ENCODE results near the gene IGF2. TPM values are rescaled to one million over a fixed set of nuclear protein-coding genes. Genes with fewer than 3 reads are reported as not detected.
"Not testable (repeated sequence)": the region's sequence is repeated elsewhere in the genome, so short reads cannot be mapped to it uniquely, and the experiment has no call there.

The IGF2 gene
- total RNA-seq, 2 experiments from 2014 or later, result 0.07 to 0.08 TPM

GRCh38 chr11:2128130-2128510 is 11.1 kb downstream of the IGF2 start:
- POLR2A ChIA-PET, result no interaction called here
- Mint-ChIP-seq H3K36me3 (ENCODE audit: low read depth) (no peaks in the 10 kb centered on the region), H3K9me3 (no peaks in the 10 kb centered on the region), H3K27ac (no peak overlapping the region), H3K4me3 (no peak overlapping the region), H3K4me1 (no peaks in the 10 kb centered on the region), H3K27me3 (peaks cover 15% of the 10 kb centered on the region)
- DNase-seq, result no peak
- CTCF ChIA-PET, result interaction anchor here (2.8 kb wide), 1 partner anchor 24 kb away, joined by 9 read pairs; no protein-coding TSS in a partner anchor

GRCh38 chr11:2127482-2128129 is 11.6 kb downstream of the IGF2 start:
- DNase-seq, result no peak
- Mint-ChIP-seq H3K36me3 (ENCODE audit: low read depth) (no peaks in the 10 kb centered on the region), H3K27me3 (peaks cover 12% of the 10 kb centered on the region), H3K4me1 (no peaks in the 10 kb centered on the region), H3K4me3 (no peak overlapping the region), H3K9me3 (no peaks in the 10 kb centered on the region), H3K27ac (no peak overlapping the region)
- ChIA-PET CTCF (interaction anchor here (2.8 kb wide), 1 partner anchor 24 kb away, joined by 9 read pairs; no protein-coding TSS in a partner anchor), POLR2A (no interaction called here)

GRCh38 chr11:2126520-2127085 is 12.6 kb downstream of the IGF2 start:
- Mint-ChIP-seq H3K27ac (no peak overlapping the region), H3K9me3 (no peaks in the 10 kb centered on the region), H3K4me3 (no peak overlapping the region), H3K27me3 (peaks cover 7% of the 10 kb centered on the region), H3K36me3 (ENCODE audit: low read depth) (no peaks in the 10 kb centered on the region), H3K4me1 (no peaks in the 10 kb centered on the region)
- CTCF ChIA-PET, result no interaction called here
- no peak for DNase-seq
- POLR2A ChIA-PET, result no interaction called here

- H3K27ac Mint-ChIP-seq; POLR2A ChIA-PET; H3K36me3 Mint-ChIP-seq (ENCODE audit: low read depth); H3K9me3 Mint-ChIP-seq; DNase-seq; H3K4me1 Mint-ChIP-seq; H3K4me3 Mint-ChIP-seq; H3K27me3 Mint-ChIP-seq: not testable (repeated sequence)
- CTCF ChIA-PET, result interaction anchor here (0.6 kb wide), 1 partner anchor 318 kb away, joined by 3 read pairs; no protein-coding TSS in a partner anchor
Observed at GRCh38 chr11:2124736-2125484, 14.3 kb downstream of the IGF2 start.

GRCh38 chr11:2123628-2123960 is 15.6 kb downstream of the IGF2 start:
- POLR2A ChIA-PET, result no interaction called here
- CTCF ChIA-PET, result no interaction called here
- Mint-ChIP-seq H3K4me3 (no peak overlapping the region), H3K9me3 (no peaks in the 10 kb centered on the region), H3K36me3 (ENCODE audit: low read depth) (no peaks in the 10 kb centered on the region), H3K4me1 (no peaks in the 10 kb centered on the region), H3K27me3 (peaks cover 3% of the 10 kb centered on the region), H3K27ac (no peak overlapping the region)
- DNase-seq, result no peak

GRCh38 chr11:2122907-2123627 is 16.1 kb downstream of the IGF2 start:
- no peak overlapping the region for H3K4me3 Mint-ChIP-seq
- ChIA-PET CTCF (no interaction called here), POLR2A (no interaction called here)
- no peak overlapping the region for H3K27ac Mint-ChIP-seq
- H3K27me3 Mint-ChIP-seq, result peaks cover 6% of the 10 kb centered on the region
- no peaks in the 10 kb centered on the region for H3K9me3 Mint-ChIP-seq
- no peaks in the 10 kb centered on the region for H3K36me3 Mint-ChIP-seq (ENCODE audit: low read depth)
- DNase-seq, result no peak
- H3K4me1 Mint-ChIP-seq, result no peaks in the 10 kb centered on the region

GRCh38 chr11:2122222-2122906 is 16.8 kb downstream of the IGF2 start:
- peaks cover 12% of the 10 kb centered on the region for H3K27me3 Mint-ChIP-seq
- H3K4me1 Mint-ChIP-seq, result no peaks in the 10 kb centered on the region
- ChIA-PET CTCF (no interaction called here), POLR2A (no interaction called here)
- no peak for DNase-seq
- no peak overlapping the region for H3K4me3 Mint-ChIP-seq
- H3K36me3 Mint-ChIP-seq (ENCODE audit: low read depth), result no peaks in the 10 kb centered on the region
- no peaks in the 10 kb centered on the region for H3K9me3 Mint-ChIP-seq
- no peak overlapping the region for H3K27ac Mint-ChIP-seq

GRCh38 chr11:2121227-2122130 is 17.7 kb downstream of the IGF2 start:
- no peaks in the 10 kb centered on the region for H3K36me3 Mint-ChIP-seq (ENCODE audit: low read depth)
- no peak for DNase-seq

GRCh38 chr11:2120359-2121100 is 18.7 kb downstream of the IGF2 start:
- Mint-ChIP-seq H3K4me1 (no peaks in the 10 kb centered on the region), H3K9me3 (no peaks in the 10 kb centered on the region), H3K4me3 (no peak overlapping the region), H3K36me3 (ENCODE audit: low read depth) (no peaks in the 10 kb centered on the region), H3K27me3 (peaks cover 19% of the 10 kb centered on the region), H3K27ac (no peak overlapping the region)
- ChIA-PET CTCF (interaction anchor here (1.5 kb wide), 1 partner anchor 32 kb away, joined by 4 read pairs; no protein-coding TSS in a partner anchor), POLR2A (no interaction called here)
- no peak for DNase-seq

More at GRCh38 chr11:2121227-2122130, 17.7 kb downstream of the IGF2 start:
- H3K27me3 Mint-ChIP-seq, result peaks cover 16% of the 10 kb centered on the region
- ChIA-PET CTCF (interaction anchor here (1.5 kb wide), 1 partner anchor 31 kb away, joined by 4 read pairs; no protein-coding TSS in a partner anchor), POLR2A (no interaction called here)
- no peaks in the 10 kb centered on the region for H3K4me1 Mint-ChIP-seq
- H3K9me3 Mint-ChIP-seq, result no peaks in the 10 kb centered on the region
- H3K27ac Mint-ChIP-seq, result no peak overlapping the region
- H3K4me3 Mint-ChIP-seq, result no peak overlapping the region

GRCh38 chr11:2118677-2119076 is 20.5 kb downstream of the IGF2 start:
- CTCF ChIA-PET, result no interaction called here
- POLR2A ChIA-PET, result no interaction called here
- no peak overlapping the region for H3K4me3 Mint-ChIP-seq
- no peak for DNase-seq
- H3K27ac Mint-ChIP-seq, result no peak overlapping the region
- peaks cover 19% of the 10 kb centered on the region for H3K27me3 Mint-ChIP-seq
- no peaks in the 10 kb centered on the region for H3K4me1 Mint-ChIP-seq
- H3K36me3 Mint-ChIP-seq (ENCODE audit: low read depth), result no peaks in the 10 kb centered on the region
- no peaks in the 10 kb centered on the region for H3K9me3 Mint-ChIP-seq

GRCh38 chr11:2116680-2117079 is 22.5 kb downstream of the IGF2 start:
- ChIA-PET CTCF (interaction anchor here (1.8 kb wide), 1 partner anchor 24 kb away, joined by 5 read pairs; no protein-coding TSS in a partner anchor), POLR2A (no interaction called here)
- no peak for DNase-seq
- Mint-ChIP-seq H3K27ac (no peak overlapping the region), H3K27me3 (peaks cover 16% of the 10 kb centered on the region), H3K36me3 (ENCODE audit: low read depth) (no peaks in the 10 kb centered on the region), H3K4me3 (no peak overlapping the region), H3K9me3 (no peaks in the 10 kb centered on the region), H3K4me1 (no peaks in the 10 kb centered on the region)
